H1 (cell line): ENCODE measurements around the gene APLP1. TPM values are rescaled to one million over a fixed set of nuclear protein-coding genes. Genes with fewer than 3 reads are reported as not detected.

ENCODE experiments used
- CBX5 ChIP-seq: fragments of 300-800, 300-1000 bp; sonication (generic); IDR thresholded peaks from 2 replicates; pipeline ENCODE4 v1.7.1; 2016; ENCODE audit warnings: antibody characterized with exemption, low read length, low read depth
- CEBPB ChIP-seq: IDR thresholded peaks from 2 replicates; pipeline ENCODE4 v1.6.1; 2012; ENCODE audit warnings: low read depth, low read length
- FOSL1 ChIP-seq: IDR thresholded peaks from 2 replicates; pipeline ENCODE4 v1.6.1; 2011; ENCODE audit warnings: mild to moderate bottlenecking, low read depth, low read length, moderate library complexity; ENCODE audit not compliant: insufficient read depth
- GABPA ChIP-seq: IDR thresholded peaks from 2 replicates; pipeline ENCODE4 v1.6.1; 2011; ENCODE audit warnings: mild to moderate bottlenecking, low read length, moderate library complexity, borderline replicate concordance; ENCODE audit not compliant: insufficient read depth
- HDAC2 ChIP-seq, 2 experiments: fragments of 300-600 bp in 1 of 2; sonication (generic) in 1 of 2; IDR thresholded peaks; 2 replicates each; pipeline ENCODE4 v1.6.1; 2011 to 2012; ENCODE audit warnings: low read depth in 2 of 2, low read length in 2 of 2, mild to moderate bottlenecking in 2 of 2, moderate library complexity in 2 of 2, borderline replicate concordance in 1 of 2, inconsistent platforms in 1 of 2
- KDM1A ChIP-seq: fragments of 200-600, 300-600 bp; sonication (generic); IDR thresholded peaks from 2 replicates; pipeline ENCODE4 v1.7.1; 2016; ENCODE audit warnings: mild to moderate bottlenecking, low read length, borderline replicate concordance
- KDM4A ChIP-seq: IDR thresholded peaks from one replicate; pipeline ENCODE4 v1.7.1; 2012; ENCODE audit warnings: low read depth, mild to moderate bottlenecking, moderate library complexity, low read length, inconsistent platforms; ENCODE audit not compliant: severe bottlenecking
- NRF1 ChIP-seq: IDR thresholded peaks from 2 replicates; pipeline ENCODE4 v1.6.1; 2011; ENCODE audit warnings: mild to moderate bottlenecking, low read depth, low read length, improper control_type of control experiment
- PHF8 ChIP-seq: fragments of 200-600 bp; sonication (generic); conservative IDR thresholded peaks from 2 replicates; pipeline ENCODE4 v1.7.1; 2012; ENCODE audit warnings: low read depth, mild to moderate bottlenecking, inconsistent platforms, low read length, moderate library complexity
- POLR2AphosphoS5 ChIP-seq: IDR thresholded peaks from 2 replicates; pipeline ENCODE4 v1.6.1; 2011; ENCODE audit warnings: low read depth, low read length
- RXRA ChIP-seq: IDR thresholded peaks from 2 replicates; pipeline ENCODE4 v1.6.1; 2011; ENCODE audit warnings: low read depth, mild to moderate bottlenecking, low read length, moderate library complexity; ENCODE audit not compliant: insufficient read depth
- SAP30 ChIP-seq: fragments of 300-600 bp; sonication (generic); IDR thresholded peaks from 2 replicates; pipeline ENCODE4 v1.7.1; 2012; ENCODE audit warnings: low read length, moderate library complexity, mild to moderate bottlenecking, inconsistent platforms; ENCODE audit not compliant: insufficient read depth, insufficient replicate concordance
- SP1 ChIP-seq: IDR thresholded peaks from 2 replicates; pipeline ENCODE4 v1.6.1; 2011; ENCODE audit warnings: low read depth, low read length
- TAF1 ChIP-seq: IDR thresholded peaks from 2 replicates; pipeline ENCODE4 v1.6.1; 2011; ENCODE audit warnings: mild to moderate bottlenecking, low read depth, low read length
- TCF12 ChIP-seq: IDR thresholded peaks from 2 replicates; pipeline ENCODE4 v1.6.1; 2011; ENCODE audit warnings: low read depth, mild to moderate bottlenecking, low read length
- YY1 ChIP-seq: IDR thresholded peaks from 2 replicates; pipeline ENCODE4 v1.6.1; 2011; ENCODE audit warnings: low read depth, mild to moderate bottlenecking, low read length
- polyA plus RNA-seq, 7 experiments: library from polyadenylated mRNA; depleted of rRNA in 3 of 7; stranded (reverse) in 5 of 7; unstranded in 2 of 7; fragments of >200 nt in 5 of 7; fragments of 200-250 nt in 2 of 7; gene quantifications; 1 replicate in 5 of 7; 2 replicates in 1 of 7; 4 replicates in 1 of 7; pipeline versions ENCODE4 v1.2.1 to v1.2.3, GENCODE V29; 2011 to 2013; ENCODE audit warnings: missing spikeins in 2 of 7, mixed read lengths in 2 of 7
- total RNA-seq: library from RNA; stranded (reverse); fragmentation: NEBNext Ultra II Directional; extraction: Animal tissue kit (Norgen Biotek cat#: 25700); gene quantifications from 2 replicates; pipeline ENCODE4 v1.2.1, GENCODE V29; 2021
- TF ChIP-seq, protein P1 (sequence below): IDR thresholded peaks from 2 replicates; pipeline ENCODE4 v1.6.1; 2012; ENCODE audit warnings: inconsistent platforms

Gene APLP1
- total and polyA plus RNA-seq, 2 of the 8 experiments (the other 6 are each of a cell fraction or from before 2014, with no cell fraction given), result 19.9 to 22.0 TPM

DNA sequence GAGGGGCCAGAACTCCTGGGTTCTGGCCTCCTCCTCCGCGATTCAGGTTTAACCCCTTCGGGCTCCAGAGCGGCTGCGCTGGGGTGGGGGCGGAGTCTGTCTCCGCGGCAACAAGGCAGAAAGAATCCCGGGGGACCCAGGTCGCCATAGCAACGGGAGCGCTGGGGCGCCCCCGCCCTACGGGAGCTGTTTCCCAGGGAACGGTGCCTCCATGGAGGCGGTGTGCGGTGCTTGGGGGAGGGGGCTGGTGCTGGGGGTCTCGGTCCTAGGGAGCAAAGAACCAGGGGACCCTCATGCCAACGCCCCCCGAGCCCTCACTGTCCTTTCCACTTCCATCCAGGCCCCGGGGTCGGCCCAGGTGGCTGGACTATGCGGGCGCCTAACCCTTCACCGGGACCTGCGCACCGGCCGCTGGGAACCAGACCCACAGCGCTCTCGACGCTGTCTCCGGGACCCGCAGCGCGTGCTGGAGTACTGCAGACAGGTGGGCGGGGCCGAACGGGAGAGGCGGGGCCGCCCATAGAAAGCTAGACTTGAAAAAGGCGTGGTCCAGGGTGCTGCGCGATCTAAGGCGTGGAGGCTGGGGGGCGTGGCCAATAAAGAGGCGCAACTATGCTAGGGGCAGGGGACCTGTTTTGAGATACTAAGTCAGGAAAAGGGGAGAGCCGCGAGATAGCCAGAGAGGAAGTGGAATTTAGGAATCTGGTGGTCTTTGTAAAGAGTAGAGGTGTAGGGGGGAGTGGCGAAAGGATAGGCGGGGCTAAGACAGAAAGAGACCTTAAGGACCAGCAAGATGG, 1.2 kb downstream of the APLP1 start (continued):
- TF ChIP-seq NRF1, result peak; percentile 16; the same call in 1 of the 2 replicates
- 0 out of 2 replicates have a peak, but pooled peaks have one; percentile 15 for TF ChIP-seq YY1
- TF ChIP-seq TCF12, result no peak
- TF ChIP-seq RXRA, result no peak
- TF ChIP-seq CBX5, result no peak
- 0 out of 4 replicates have a peak, but pooled peaks of 1 of the 2 experiments have one; percentile 18 for TF ChIP-seq HDAC2 (IDR thresholded peaks at IDR 0.05; ENCODE audit: borderline replicate concordance in 1 of 2, low read depth in 2 of 2, low read length in 2 of 2)
- no peak; the same call in 1 of the 2 replicates for TF ChIP-seq PHF8
- no peak for TF ChIP-seq KDM1A
- no peak for TF ChIP-seq FOSL1
- TF ChIP-seq GABPA, result no peak
- peak; percentile 37 for TF ChIP-seq KDM4A
- TF ChIP-seq POLR2AphosphoS5, result no peak
- 0 out of 2 replicates have a peak, but pooled peaks have one; percentile 0 for TF ChIP-seq CEBPB
- peak; percentile 6 for TF ChIP-seq SAP30
- TF ChIP-seq, protein P1, sequence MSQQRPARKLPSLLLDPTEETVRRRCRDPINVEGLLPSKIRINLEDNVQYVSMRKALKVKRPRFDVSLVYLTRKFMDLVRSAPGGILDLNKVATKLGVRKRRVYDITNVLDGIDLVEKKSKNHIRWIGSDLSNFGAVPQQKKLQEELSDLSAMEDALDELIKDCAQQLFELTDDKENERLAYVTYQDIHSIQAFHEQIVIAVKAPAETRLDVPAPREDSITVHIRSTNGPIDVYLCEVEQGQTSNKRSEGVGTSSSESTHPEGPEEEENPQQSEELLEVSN, result peak; percentile 81
- TF ChIP-seq SP1, result peak; percentile 45; the same call in 1 of the 2 replicates
- TF ChIP-seq TAF1, result 0 out of 2 replicates have a peak, but pooled peaks have one; percentile 13
